NB4 (cell line): Measurements from ENCODE around the gene LUZP2.

Experiments used
- MYC ChIP-seq: IDR thresholded peaks from 2 replicates; pipeline ENCODE4 v1.6.1; 2011; ENCODE audit warnings: low read depth, low read length
- POLR2A ChIP-seq: IDR thresholded peaks from 2 replicates; pipeline ENCODE4 v1.6.1; 2011; ENCODE audit warnings: mild to moderate bottlenecking; ENCODE audit not compliant: insufficient read length; ENCODE audit errors: extremely low read depth

- TF ChIP-seq MYC (no peak), POLR2A (no peak)
These were observed 75.5 kb downstream of the LUZP2 start for GRCh38 chr11:24572376-24572775.
